Liver (tissue), 9 donors: ENCODE results near the gene NUDT14. TPM values are rescaled to one million over a fixed set of nuclear protein-coding genes. Genes with fewer than 3 reads are reported as not detected.

Experiments used
- DNase-seq: peaks from one replicate; pipeline ENCODE4 v3.0.0-alpha.2; 2017; ENCODE audit warnings: low spot score
- H3K27ac ChIP-seq, 2 donors: one replicate each; pipeline ENCODE4 v1.7.0; 2013; ENCODE audit warnings: inconsistent platforms in 2 of 2, low read length in 2 of 2, control low read depth in 1 of 2, low read depth in 1 of 2, mild to moderate bottlenecking in 1 of 2
- H3K27me3 ChIP-seq, 4 donors: one replicate each; pipeline versions ENCODE4 v1.6.1 to v1.7.0; 2013; ENCODE audit warnings: low read length in 3 of 4, inconsistent platforms in 1 of 4, mild to moderate bottlenecking in 1 of 4, moderate library complexity in 1 of 4; ENCODE audit not compliant: control insufficient read depth in 4 of 4, insufficient read depth in 4 of 4
- H3K36me3 ChIP-seq, 4 donors: one replicate each; pipeline versions ENCODE4 v1.6.1 to v1.7.0; 2013; ENCODE audit warnings: low read length in 3 of 4, mild to moderate bottlenecking in 3 of 4, low read depth in 1 of 4, moderate library complexity in 1 of 4; ENCODE audit not compliant: control insufficient read depth in 4 of 4, insufficient read depth in 3 of 4
- H3K4me1 ChIP-seq, 4 donors: one replicate each; pipeline versions ENCODE4 v1.6.1 to v1.7.0; 2013; ENCODE audit warnings: low read length in 3 of 4, mild to moderate bottlenecking in 3 of 4, moderate library complexity in 1 of 4; ENCODE audit not compliant: control insufficient read depth in 4 of 4, insufficient read depth in 4 of 4
- H3K4me3 ChIP-seq, 3 donors: one replicate each; pipeline versions ENCODE4 v1.6.1 to v1.7.0; 2013; ENCODE audit warnings: low read length in 3 of 3, control low read depth in 1 of 3, low read depth in 1 of 3, mild to moderate bottlenecking in 1 of 3
- H3K9ac ChIP-seq, 2 donors: one replicate each; pipeline ENCODE4 v1.7.0; 2013; ENCODE audit warnings: low read length in 2 of 2, mild to moderate bottlenecking in 2 of 2, moderate library complexity in 2 of 2, control low read depth in 1 of 2, low read depth in 1 of 2
- H3K9me3 ChIP-seq, 4 donors: one replicate each; pipeline versions ENCODE4 v1.6.1 to v1.7.0; 2013; ENCODE audit warnings: low read length in 3 of 4; ENCODE audit not compliant: control insufficient read depth in 4 of 4
- ATF3 ChIP-seq: IDR thresholded peaks from 2 replicates; pipeline ENCODE4 v1.6.1; 2016; ENCODE audit warnings: antibody characterized with exemption
- CTCF ChIP-seq: fragments of 150-350 bp; IDR thresholded peaks from 2 replicates; pipeline ENCODE4 v1.5.1; 2017; ENCODE audit warnings: improper control_type of control experiment, low read depth, low read length; ENCODE audit not compliant: missing input control
- EGR1 ChIP-seq, 2 donors: IDR thresholded peaks; 2 replicates each; pipeline ENCODE4 v1.6.1; 2016 to 2018; ENCODE audit warnings: antibody characterized with exemption in 2 of 2, low read depth in 2 of 2
- GABPA ChIP-seq, 2 donors: IDR thresholded peaks in 1 of 2; conservative IDR thresholded peaks in 1 of 2; 2 replicates each; pipeline ENCODE4 v1.6.1; 2016; ENCODE audit warnings: antibody characterized with exemption in 2 of 2, mild to moderate bottlenecking in 1 of 2, moderate library complexity in 1 of 2
- HNF4A ChIP-seq, 2 donors: conservative IDR thresholded peaks; 2 replicates each; pipeline ENCODE4 v1.6.1; 2016; ENCODE audit warnings: antibody characterized with exemption in 2 of 2, mild to moderate bottlenecking in 2 of 2
- HNF4G ChIP-seq: IDR thresholded peaks from 2 replicates; pipeline ENCODE4 v1.6.1; 2016; ENCODE audit warnings: antibody characterized with exemption
- JUND ChIP-seq, 2 donors: IDR thresholded peaks; 2 replicates each; pipeline ENCODE4 v1.6.1; 2016; ENCODE audit warnings: antibody characterized with exemption in 2 of 2
- MAX ChIP-seq: IDR thresholded peaks from 2 replicates; pipeline ENCODE4 v1.6.1; 2016; ENCODE audit warnings: antibody characterized with exemption
- NR2F2 ChIP-seq: IDR thresholded peaks from 2 replicates; pipeline ENCODE4 v1.6.1; 2016; ENCODE audit warnings: antibody characterized with exemption
- RXRA ChIP-seq, 2 donors: IDR thresholded peaks; 2 replicates each; pipeline ENCODE4 v1.6.1; 2017 to 2018; ENCODE audit warnings: antibody characterized with exemption in 2 of 2, mild to moderate bottlenecking in 1 of 2
- YY1 ChIP-seq: IDR thresholded peaks from 2 replicates; pipeline ENCODE4 v1.6.1; 2016; ENCODE audit warnings: antibody characterized with exemption, mild to moderate bottlenecking
- ZBTB33 ChIP-seq: IDR thresholded peaks from 2 replicates; pipeline ENCODE4 v1.6.1; 2016; ENCODE audit warnings: antibody characterized with exemption
- WGBS: extraction: QIAGEN DNeasy Blood & Tissue Kit; methylation state at CpG from one replicate; pipeline ENCODE4 v1.1.7; 2013; 5-methylcytosine and 5-hydroxymethylcytosine counted together
- polyA plus RNA-seq, 2 donors: library from polyadenylated mRNA; stranded (reverse) in 1 of 2; unstranded in 1 of 2; fragments of 200-250 nt in 1 of 2; fragments of >200 nt in 1 of 2; fragmentation: Nextera tagmentation in 1 of 2; extraction: Ambion mirVana in 1 of 2; gene quantifications; one replicate each; pipeline versions ENCODE4 v1.2.1 to v1.2.3, GENCODE V29; 2013 to 2015
- total RNA-seq, 2 donors: library from RNA; depleted of rRNA; stranded (reverse); fragments of >200 nt; gene quantifications; one replicate each; pipeline ENCODE4 v1.2.3, GENCODE V29; 2014
- donor health status: healthy.
- donor health status: healthy.
- donor health status: healthy.
- donor health status: healthy.
- donor health status: healthy.

Gene NUDT14
- total and polyA plus RNA-seq, 4 donors, result 3.8 to 24.2 (median 8.0) TPM

GRCh38 chr14:105201925-105202513 lies 20.9 kb upstream of the NUDT14 start (continued):
- TF ChIP-seq ZBTB33 (no peak), MAX (no peak), HNF4G (no peak)

- Histone ChIP-seq H3K36me3 (no peaks in the 10 kb centered on the region), H3K27ac (no peak overlapping the region), H3K27me3 (peaks cover 0 to 3% (median 0%) of the 10 kb centered on the region in 4 donors), H3K4me1 (peaks cover 14 to 32% (median 24%) of the 10 kb centered on the region in 4 donors), H3K4me3 (no peak overlapping the region), H3K9ac (no peak overlapping the region), H3K9me3 (no peaks in the 10 kb centered on the region)
- 61% methylated on average over 28 of the region's 28 CpGs for WGBS
- no peak for DNase-seq
- no peak for TF ChIP-seq NR2F2
- no peak for TF ChIP-seq YY1
- no peak for TF ChIP-seq HNF4A (conservative IDR thresholded peaks at IDR 0.05)
- no peak for TF ChIP-seq JUND (IDR thresholded peaks at IDR 0.05)
- no peak for TF ChIP-seq CTCF
- TF ChIP-seq GABPA (IDR thresholded peaks at IDR 0.05 in 1 of 2, conservative IDR thresholded peaks at IDR 0.05 in 1 of 2), result no peak
- no peak for TF ChIP-seq RXRA (IDR thresholded peaks at IDR 0.05)
- no peak for TF ChIP-seq EGR1 (IDR thresholded peaks at IDR 0.05; ENCODE audit: low read depth in 2 of 2)
- no peak for TF ChIP-seq MAX
- TF ChIP-seq ZBTB33, result no peak
- TF ChIP-seq ATF3, result no peak
Observed at GRCh38 chr14:105201156-105201924, 20.2 kb upstream of the NUDT14 start.
